ENCODE data around the gene CCDC159. TPM values are rescaled to one million over a fixed set of nuclear protein-coding genes. Genes with fewer than 3 reads are reported as not detected.

CCDC159 gene
- total and polyA plus RNA-seq, 3 donors from 2014 or later: 41.3 to 99.0 (median 59.8) TPM

- Histone ChIP-seq H3K9me3 (no peaks in the 10 kb centered on the region), H3K27ac (no peak overlapping the region), H3K36me3 (ENCODE audit: low read depth, missing control alignments) (no peaks in the 10 kb centered on the region), H3K4me3 (no peak overlapping the region), H3K27me3 (no peaks in the 10 kb centered on the region), H3K4me1 (peaks cover 7% of the 10 kb centered on the region)
- no peak for TF ChIP-seq CTCF (IDR thresholded peaks at IDR 0.05)
- no peak for TF ChIP-seq POLR2A (IDR thresholded peaks at IDR 0.05)
- DNase-seq: no peak
- WGBS, 2 donors: 82 to 86% methylated on average over 9 to 11 of the region's 11 CpGs
- intact Hi-C loops (cut with DNase I; ENCODE audit: low total_unique reads): no loop called here
Measured at GRCh38 chr19:11356676-11357550, 10.6 kb downstream of the CCDC159 start.

- 90 to 92% methylated on average over 11 of the region's 11 CpGs for WGBS, 2 donors
- H3K4me1 ChIP-seq: peaks cover 7% of the 10 kb centered on the region
- no peak overlapping the region for H3K27ac ChIP-seq
- intact Hi-C loops (cut with DNase I; ENCODE audit: low total_unique reads): no loop called here
- TF ChIP-seq CTCF (IDR thresholded peaks at IDR 0.05): no peak
- no peak for TF ChIP-seq POLR2A (IDR thresholded peaks at IDR 0.05)
- H3K27me3 ChIP-seq: no peaks in the 10 kb centered on the region
- DNase-seq: no peak
- H3K9me3 ChIP-seq: no peaks in the 10 kb centered on the region
- no peaks in the 10 kb centered on the region for H3K36me3 ChIP-seq (ENCODE audit: low read depth, missing control alignments)
- no peak overlapping the region for H3K4me3 ChIP-seq
Measured at GRCh38 chr19:11359421-11359820, 13.1 kb downstream of the CCDC159 start.

- no peak for TF ChIP-seq CTCF (IDR thresholded peaks at IDR 0.05)
- no peak for TF ChIP-seq POLR2A (IDR thresholded peaks at IDR 0.05)
- peaks cover under 1% of the 10 kb centered on the region for H3K4me1 ChIP-seq
- H3K27ac ChIP-seq: no peak overlapping the region
- DNase-seq: peak; percentile 69
- H3K4me3 ChIP-seq: no peak overlapping the region
- H3K9me3 ChIP-seq: no peaks in the 10 kb centered on the region
- intact Hi-C loops (cut with DNase I; ENCODE audit: low total_unique reads): no loop called here
- 57% methylated on average over 9 to 41 of the region's 43 CpGs for WGBS, 2 donors
- H3K27me3 ChIP-seq: no peaks in the 10 kb centered on the region
- H3K36me3 ChIP-seq (ENCODE audit: low read depth, missing control alignments): no peaks in the 10 kb centered on the region
Measured at GRCh38 chr19:11361037-11361770, 14.9 kb downstream of the CCDC159 start.

- intact Hi-C loops (cut with DNase I; ENCODE audit: low total_unique reads): no loop called here
- no peaks in the 10 kb centered on the region for H3K9me3 ChIP-seq
- WGBS, 2 donors: 65 to 80% methylated on average over 34 to 35 of the region's 35 CpGs
- no peak overlapping the region for H3K27ac ChIP-seq
- no peaks in the 10 kb centered on the region for H3K4me1 ChIP-seq
- H3K4me3 ChIP-seq: no peak overlapping the region
- H3K36me3 ChIP-seq (ENCODE audit: low read depth, missing control alignments): no peaks in the 10 kb centered on the region
- H3K27me3 ChIP-seq: no peaks in the 10 kb centered on the region
- DNase-seq: no peak
- no peak for TF ChIP-seq POLR2A (IDR thresholded peaks at IDR 0.05)
- TF ChIP-seq CTCF (IDR thresholded peaks at IDR 0.05): no peak
Measured at GRCh38 chr19:11361771-11362731, 15.7 kb downstream of the CCDC159 start.

Data from testis (tissue), 3 donors.